Coronary artery (tissue), 2 donors: ENCODE measurements around the gene SIGLEC7.

Experiments
- DNase-seq: peaks from one replicate; pipeline ENCODE4 v3.0.0-alpha.2; 2017; ENCODE audit warnings: low spot score
- H3K27ac ChIP-seq, 2 donors: fragments of 200-600 bp; sonication (generic); one replicate each; pipeline ENCODE4 v1.5.1; 2016 to 2019
- H3K4me3 ChIP-seq: fragments of 200-600 bp; sonication (generic); 2 replicates; pipeline ENCODE4 v1.5.1; 2016; ENCODE audit warnings: mild to moderate bottlenecking, moderate library complexity
- TF ChIP-seq, protein P1 (sequence below): fragments of 200-600 bp; sonication (generic); IDR thresholded peaks from one replicate; pipeline ENCODE4 v1.5.1; 2019; ENCODE audit warnings: antibody characterized with exemption

Gene SIGLEC7

DNA sequence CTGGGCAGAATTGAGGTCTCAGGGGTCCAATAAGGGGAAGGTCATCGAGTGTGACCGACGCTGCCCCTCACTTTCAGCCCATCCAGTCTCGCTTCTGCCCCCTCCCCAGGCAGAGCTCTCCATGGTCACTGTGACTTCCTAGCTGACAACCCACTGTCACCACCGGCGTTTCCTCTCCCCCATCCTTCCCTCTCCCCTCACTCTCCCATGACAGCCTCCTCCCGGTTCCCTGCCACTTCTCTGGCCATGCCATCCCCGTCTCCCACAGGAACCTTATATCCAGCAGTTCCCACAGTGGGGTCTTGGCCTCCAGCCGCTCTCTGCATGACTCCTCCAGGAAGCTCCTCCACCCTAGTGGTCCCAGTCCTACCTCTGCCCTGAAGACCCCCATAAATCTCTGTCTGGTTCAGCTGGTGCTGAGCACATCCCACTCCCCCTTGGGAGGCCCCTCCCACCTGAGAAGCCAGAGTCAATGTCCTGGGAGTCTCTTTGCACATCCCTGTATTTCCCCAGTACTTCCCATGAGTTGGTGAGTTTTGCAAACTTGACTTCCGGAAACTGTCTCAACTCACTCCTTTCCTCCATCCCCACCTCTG is 58.1 kb downstream of the SIGLEC7 start:
- DNase-seq, result no peak
- no peak overlapping the region for H3K27ac ChIP-seq
- H3K4me3 ChIP-seq, result no peak overlapping the region
- TF ChIP-seq, protein P1, sequence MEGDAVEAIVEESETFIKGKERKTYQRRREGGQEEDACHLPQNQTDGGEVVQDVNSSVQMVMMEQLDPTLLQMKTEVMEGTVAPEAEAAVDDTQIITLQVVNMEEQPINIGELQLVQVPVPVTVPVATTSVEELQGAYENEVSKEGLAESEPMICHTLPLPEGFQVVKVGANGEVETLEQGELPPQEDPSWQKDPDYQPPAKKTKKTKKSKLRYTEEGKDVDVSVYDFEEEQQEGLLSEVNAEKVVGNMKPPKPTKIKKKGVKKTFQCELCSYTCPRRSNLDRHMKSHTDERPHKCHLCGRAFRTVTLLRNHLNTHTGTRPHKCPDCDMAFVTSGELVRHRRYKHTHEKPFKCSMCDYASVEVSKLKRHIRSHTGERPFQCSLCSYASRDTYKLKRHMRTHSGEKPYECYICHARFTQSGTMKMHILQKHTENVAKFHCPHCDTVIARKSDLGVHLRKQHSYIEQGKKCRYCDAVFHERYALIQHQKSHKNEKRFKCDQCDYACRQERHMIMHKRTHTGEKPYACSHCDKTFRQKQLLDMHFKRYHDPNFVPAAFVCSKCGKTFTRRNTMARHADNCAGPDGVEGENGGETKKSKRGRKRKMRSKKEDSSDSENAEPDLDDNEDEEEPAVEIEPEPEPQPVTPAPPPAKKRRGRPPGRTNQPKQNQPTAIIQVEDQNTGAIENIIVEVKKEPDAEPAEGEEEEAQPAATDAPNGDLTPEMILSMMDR, result no peak

DNA sequence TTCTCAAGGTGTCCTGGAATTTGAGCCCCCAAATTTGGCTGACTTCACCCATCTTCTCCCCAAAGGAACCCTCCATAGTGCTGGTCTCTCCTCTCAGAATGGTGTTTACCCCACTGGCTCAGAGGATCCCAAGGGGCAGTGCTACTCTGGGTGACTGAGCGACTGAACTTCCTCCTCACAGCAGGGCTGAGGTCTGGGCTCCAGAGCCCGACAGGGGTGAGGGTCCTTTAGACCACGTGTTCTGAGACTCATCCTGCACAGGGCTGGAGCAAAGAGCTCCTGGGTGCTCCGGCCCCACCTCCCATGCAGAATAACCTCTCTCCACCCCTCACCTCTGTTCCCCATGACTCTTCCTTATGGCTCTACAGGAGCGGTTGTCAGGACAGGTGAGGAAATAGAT is 59.6 kb downstream of the SIGLEC7 start:
- DNase-seq, result no peak
- TF ChIP-seq, protein P1, result no peak
- Histone ChIP-seq H3K4me3 (no peak overlapping the region), H3K27ac (no peak overlapping the region)
